Neural progenitor cell (in vitro differentiated cells): Measurements from ENCODE around the gene SPINK7. TPM values are rescaled to one million over a fixed set of nuclear protein-coding genes. Genes with fewer than 3 reads are reported as not detected.
"Not testable (repeated sequence)": the region's sequence is repeated elsewhere in the genome, so short reads cannot be mapped to it uniquely, and the experiment has no call there.

ENCODE experiments used
- DNase-seq: peaks from one replicate; pipeline ENCODE4 v3.0.0-alpha.2; 2016; ENCODE audit warnings: low spot score
- H2AFZ ChIP-seq: fragments of 200-600 bp; sonication (generic); replicated peaks from 2 replicates; pipeline ENCODE4 v1.6.1; 2016; ENCODE audit warnings: antibody characterized with exemption
- H3F3A ChIP-seq: fragments of 200-600 bp; sonication (generic); 2 replicates; pipeline ENCODE4 v1.6.1; 2016; ENCODE audit warnings: antibody characterized with exemption, low read depth
- H3K27ac ChIP-seq: fragments of 200-600 bp; sonication (generic); 2 replicates; pipeline ENCODE4 v1.5.1; 2016; ENCODE audit warnings: mild to moderate bottlenecking
- H3K27me3 ChIP-seq: fragments of 200-600 bp; sonication (generic); 2 replicates; pipeline ENCODE4 v1.6.1; 2016; ENCODE audit warnings: mild to moderate bottlenecking, moderate library complexity
- H3K36me3 ChIP-seq: fragments of 200-600 bp; sonication (generic); 2 replicates; pipeline ENCODE4 v1.5.1; 2016
- H3K4me1 ChIP-seq: fragments of 200-600 bp; sonication (generic); 2 replicates; pipeline ENCODE4 v1.6.1; 2016; ENCODE audit warnings: mixed run types
- H3K4me2 ChIP-seq: fragments of 200-600 bp; sonication (generic); 2 replicates; pipeline ENCODE4 v1.6.1; 2016
- H3K4me3 ChIP-seq: fragments of 200-600 bp; sonication (generic); 2 replicates; pipeline ENCODE4 v1.5.1; 2016
- H3K79me2 ChIP-seq: fragments of 200-600 bp; sonication (generic); 2 replicates; pipeline ENCODE4 v1.6.1; 2016; ENCODE audit warnings: low read depth
- H3K9ac ChIP-seq: fragments of 200-600 bp; sonication (generic); 2 replicates; pipeline ENCODE4 v1.6.1; 2016
- H3K9me3 ChIP-seq: fragments of 200-600 bp; sonication (generic); 2 replicates; pipeline ENCODE4 v1.5.1; 2016; ENCODE audit warnings: low read depth
- H4K20me1 ChIP-seq: fragments of 200-600 bp; sonication (generic); 2 replicates; pipeline ENCODE4 v1.6.1; 2016; ENCODE audit warnings: low read depth
- H3K27ac Mint-ChIP-seq: 3 replicates; pipeline ENCODE4 v1.8.0; 2021; ENCODE audit warnings: mixed read lengths
- H3K27me3 Mint-ChIP-seq: 2 replicates; pipeline ENCODE4 v1.8.0; 2022; ENCODE audit warnings: low read depth, mild to moderate bottlenecking, inconsistent platforms, moderate library complexity, mixed read lengths; ENCODE audit not compliant: insufficient read depth
- H3K36me3 Mint-ChIP-seq: 3 replicates; pipeline ENCODE4 v1.8.0; 2021; ENCODE audit warnings: mixed read lengths
- H3K4me1 Mint-ChIP-seq: 3 replicates; pipeline ENCODE4 v1.8.0; 2021; ENCODE audit warnings: mixed read lengths
- H3K4me3 Mint-ChIP-seq: 3 replicates; pipeline ENCODE4 v1.8.0; 2021; ENCODE audit warnings: mild to moderate bottlenecking, moderate library complexity, mixed read lengths
- H3K9me3 Mint-ChIP-seq: 3 replicates; pipeline ENCODE4 v1.8.0; 2020; ENCODE audit warnings: mixed read lengths
- CTCF ChIP-seq: fragments of 200-600 bp; sonication (generic); IDR thresholded peaks from 2 replicates; pipeline ENCODE4 v1.5.1; 2017; ENCODE audit warnings: antibody characterized with exemption, mild to moderate bottlenecking
- EZH2 ChIP-seq: fragments of 200-600 bp; sonication (generic); IDR thresholded peaks from 2 replicates; pipeline ENCODE4 v1.6.1; 2017; ENCODE audit warnings: antibody characterized with exemption, mild to moderate bottlenecking, moderate library complexity
- EZH2phosphoT487 ChIP-seq: fragments of 200-600 bp; sonication (generic); IDR thresholded peaks from 2 replicates; pipeline ENCODE4 v1.6.1; 2017; ENCODE audit warnings: antibody characterized with exemption
- total RNA-seq: library from RNA; depleted of rRNA; stranded (reverse); fragments of >200 nt; gene quantifications from 2 replicates; pipeline ENCODE4 v1.2.3, GENCODE V29; 2015; ENCODE audit warnings: low replicate concordance

Gene SPINK7
- not detected in 2 replicates for total RNA-seq

- H3K4me1 ChIP-seq: peaks cover 7% of the 10 kb centered on the region
- no peaks in the 10 kb centered on the region for H3K27me3 Mint-ChIP-seq
- no peaks in the 10 kb centered on the region for H3K36me3 Mint-ChIP-seq
Observed at GRCh38 chr5:148312153-148312552, at the start of gene SPINK7. TSS of gene SPINK7 (plus strand) at chr5:148312423. CDS start at chr5:148312484, 61 bp downstream.

GRCh38 chr5:148267962-148268361, 44.3 kb upstream of the SPINK7 start:
- H2AFZ ChIP-seq: no peak overlapping the region
- no peaks in the 10 kb centered on the region for H3K27me3 ChIP-seq
- no peaks in the 10 kb centered on the region for H3K36me3 Mint-ChIP-seq
- no peaks in the 10 kb centered on the region for H3K9me3 ChIP-seq
- no peak overlapping the region for H3K4me2 ChIP-seq
- no peaks in the 10 kb centered on the region for H3K36me3 ChIP-seq
- DNase-seq: no peak
- no peak overlapping the region for H3K27ac Mint-ChIP-seq
- no peaks in the 10 kb centered on the region for H3K79me2 ChIP-seq
- H3K27me3 Mint-ChIP-seq: no peaks in the 10 kb centered on the region
- no peaks in the 10 kb centered on the region for H4K20me1 ChIP-seq
- H3K4me3 Mint-ChIP-seq: no peak overlapping the region
- no peaks in the 10 kb centered on the region for H3K4me1 ChIP-seq
- TF ChIP-seq EZH2phosphoT487 (no peak), CTCF (no peak), EZH2 (no peak)
- H3F3A ChIP-seq: no peaks in the 10 kb centered on the region
- no peaks in the 10 kb centered on the region for H3K4me1 Mint-ChIP-seq
- H3K9ac ChIP-seq: no peak overlapping the region
- H3K4me3 ChIP-seq: no peak overlapping the region
- H3K9me3 Mint-ChIP-seq: no peaks in the 10 kb centered on the region
- H3K27ac ChIP-seq: no peak overlapping the region

More at GRCh38 chr5:148312153-148312552, at the start of gene SPINK7:
- no peak for DNase-seq
- Histone ChIP-seq H3F3A (no peaks in the 10 kb centered on the region), H3K27ac (no peak within 1 kb of the TSS), H4K20me1 (no peaks in the 10 kb centered on the region), H3K27me3 (no peaks in the 10 kb centered on the region), H3K9me3 (no peaks in the 10 kb centered on the region), H3K79me2 (no peaks in the 10 kb centered on the region), H3K36me3 (no peaks in the 10 kb centered on the region), H3K9ac (no peak within 1 kb of the TSS), H3K4me3 (no peak within 1 kb of the TSS), H2AFZ (no peak within 1 kb of the TSS), H3K4me2 (no peak within 1 kb of the TSS)
- Mint-ChIP-seq H3K27ac (no peak within 1 kb of the TSS), H3K4me3 (no peak within 1 kb of the TSS), H3K4me1 (no peaks in the 10 kb centered on the region), H3K9me3 (peaks cover 8% of the 10 kb centered on the region)
- TF ChIP-seq EZH2phosphoT487: no peak
- TF ChIP-seq CTCF: no peak
- no peak for TF ChIP-seq EZH2

GRCh38 chr5:148268566-148268965, 43.7 kb upstream of the SPINK7 start, which contains the start of gene SPINK13:
TSS of gene SPINK13 (plus strand) at chr5:148268794. CDS start at chr5:148270073, 1,279 bp downstream.
- Histone ChIP-seq H3K27me3 (no peaks in the 10 kb centered on the region), H2AFZ (no peak within 1 kb of the TSS), H3K4me2 (no peak within 1 kb of the TSS), H3K4me1 (no peaks in the 10 kb centered on the region), H3K9me3 (no peaks in the 10 kb centered on the region), H3K36me3 (no peaks in the 10 kb centered on the region), H3K4me3 (no peak within 1 kb of the TSS), H3K79me2 (no peaks in the 10 kb centered on the region), H3K27ac (no peak within 1 kb of the TSS), H4K20me1 (no peaks in the 10 kb centered on the region), H3F3A (no peaks in the 10 kb centered on the region), H3K9ac (no peak within 1 kb of the TSS)
- H3K9me3 Mint-ChIP-seq: no peaks in the 10 kb centered on the region
- H3K27me3 Mint-ChIP-seq: no peaks in the 10 kb centered on the region
- no peak within 1 kb of the TSS for H3K27ac Mint-ChIP-seq
- H3K36me3 Mint-ChIP-seq: no peaks in the 10 kb centered on the region
- TF ChIP-seq CTCF (no peak), EZH2phosphoT487 (no peak), EZH2 (no peak)
- DNase-seq: no peak
- no peaks in the 10 kb centered on the region for H3K4me1 Mint-ChIP-seq
- H3K4me3 Mint-ChIP-seq: no peak within 1 kb of the TSS

- H4K20me1 ChIP-seq, H3K4me1 Mint-ChIP-seq, H3K4me2 ChIP-seq, H3K4me1 ChIP-seq, H3K79me2 ChIP-seq, H3K36me3 ChIP-seq, H3K27me3 Mint-ChIP-seq, H3K9ac ChIP-seq, H3K36me3 Mint-ChIP-seq, H3F3A ChIP-seq, H3K9me3 ChIP-seq, H3K4me3 ChIP-seq, H2AFZ ChIP-seq, DNase-seq, H3K27ac ChIP-seq, H3K27me3 ChIP-seq, H3K4me3 Mint-ChIP-seq, H3K27ac Mint-ChIP-seq: not testable (repeated sequence)
- peaks cover 14% of the 10 kb centered on the region for H3K9me3 Mint-ChIP-seq
Observed at GRCh38 chr5:148275129-148275528, 37.1 kb upstream of the SPINK7 start.

GRCh38 chr5:148280893-148281292, 31.3 kb upstream of the SPINK7 start:
- not testable (repeated sequence) for H3K36me3 ChIP-seq, H3K4me3 Mint-ChIP-seq, H4K20me1 ChIP-seq, H3K9me3 ChIP-seq, H3K27me3 Mint-ChIP-seq, H3K4me1 ChIP-seq, H3K4me1 Mint-ChIP-seq, H3K9ac ChIP-seq, DNase-seq, H3K36me3 Mint-ChIP-seq, H3K4me3 ChIP-seq, H3F3A ChIP-seq, H3K27ac ChIP-seq, H3K27me3 ChIP-seq, H3K79me2 ChIP-seq, H3K27ac Mint-ChIP-seq
- H3K9me3 Mint-ChIP-seq: peaks cover 15% of the 10 kb centered on the region
- peak overlapping the region; percentile 5 for H3K4me2 ChIP-seq
- H2AFZ ChIP-seq: peak overlapping the region; percentile 55

- not testable (repeated sequence) for H3K27ac Mint-ChIP-seq, H3K4me3 ChIP-seq, H3K27ac ChIP-seq, H3K4me1 ChIP-seq, H3K27me3 ChIP-seq, H3K4me3 Mint-ChIP-seq, H3K4me1 Mint-ChIP-seq, H3K79me2 ChIP-seq, H3K36me3 ChIP-seq, H3K27me3 Mint-ChIP-seq, H3K9ac ChIP-seq, H3F3A ChIP-seq, DNase-seq, H4K20me1 ChIP-seq, H3K9me3 ChIP-seq, H3K36me3 Mint-ChIP-seq
- H3K4me2 ChIP-seq: peak overlapping the region; percentile 5
- H3K9me3 Mint-ChIP-seq: peaks cover 11% of the 10 kb centered on the region
- peak overlapping the region; percentile 55 for H2AFZ ChIP-seq
Observed at GRCh38 chr5:148281336-148281735, 30.9 kb upstream of the SPINK7 start.
